GM18507 (cell line): ENCODE measurements around the gene LPP.

Experiments used
- DNase-seq: peaks from one replicate; pipeline ENCODE4 v3.0.0; 2011; ENCODE audit warnings: low read depth; ENCODE audit not compliant: insufficient read length; ENCODE audit errors: extremely low spot score
- FAIRE-seq: peaks from 2 replicates; lab custom pipeline; 2011; peaks lifted over from hg19 to GRCh38; lab: Jason Lieb, UNC

The LPP gene

GRCh38 chr3:188575501-188575900 lies 421.5 kb downstream of the LPP start:
- FAIRE-seq (no peak), DNase-seq (no peak)

GRCh38 chr3:188577539-188577938 lies 423.6 kb downstream of the LPP start:
- FAIRE-seq = no peak

GRCh38 chr3:188578576-188579363 lies 424.8 kb downstream of the LPP start:
- DNase-seq (no peak), FAIRE-seq (no peak)

More at GRCh38 chr3:188577539-188577938, 423.6 kb downstream of the LPP start:
- no peak for DNase-seq

DNA sequence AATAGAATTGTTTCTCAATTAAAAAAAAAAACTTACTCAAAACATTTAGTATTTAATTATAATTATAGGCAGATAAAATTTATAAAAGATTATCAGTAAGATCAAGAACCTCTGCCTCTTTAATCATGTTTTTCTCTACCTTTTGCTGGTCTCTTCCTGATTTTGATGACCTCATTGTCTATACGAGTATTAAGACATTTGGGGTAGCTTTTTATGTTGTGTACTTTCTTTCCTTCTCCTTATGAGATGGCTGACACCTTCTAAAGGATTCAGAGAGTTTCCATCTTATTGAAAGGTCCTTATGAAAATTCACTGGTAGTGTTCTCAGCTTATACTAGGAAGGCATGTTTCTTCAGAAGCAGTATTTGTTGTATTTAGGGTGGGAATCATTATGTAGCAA lies 426.3 kb downstream of the LPP start:
- FAIRE-seq = no peak

GRCh38 chr3:188580659-188581058 lies 426.7 kb downstream of the LPP start:
- DNase-seq (no peak), FAIRE-seq (no peak)

More for the DNA sequence above, 426.3 kb downstream of the LPP start:
- DNase-seq = no peak

- DNase-seq (no peak), FAIRE-seq (no peak)
These were observed 427.4 kb downstream of the LPP start for GRCh38 chr3:188581365-188581764.

GRCh38 chr3:188581792-188582191 lies 427.8 kb downstream of the LPP start:
- DNase-seq = no peak
- FAIRE-seq = no peak

DNA sequence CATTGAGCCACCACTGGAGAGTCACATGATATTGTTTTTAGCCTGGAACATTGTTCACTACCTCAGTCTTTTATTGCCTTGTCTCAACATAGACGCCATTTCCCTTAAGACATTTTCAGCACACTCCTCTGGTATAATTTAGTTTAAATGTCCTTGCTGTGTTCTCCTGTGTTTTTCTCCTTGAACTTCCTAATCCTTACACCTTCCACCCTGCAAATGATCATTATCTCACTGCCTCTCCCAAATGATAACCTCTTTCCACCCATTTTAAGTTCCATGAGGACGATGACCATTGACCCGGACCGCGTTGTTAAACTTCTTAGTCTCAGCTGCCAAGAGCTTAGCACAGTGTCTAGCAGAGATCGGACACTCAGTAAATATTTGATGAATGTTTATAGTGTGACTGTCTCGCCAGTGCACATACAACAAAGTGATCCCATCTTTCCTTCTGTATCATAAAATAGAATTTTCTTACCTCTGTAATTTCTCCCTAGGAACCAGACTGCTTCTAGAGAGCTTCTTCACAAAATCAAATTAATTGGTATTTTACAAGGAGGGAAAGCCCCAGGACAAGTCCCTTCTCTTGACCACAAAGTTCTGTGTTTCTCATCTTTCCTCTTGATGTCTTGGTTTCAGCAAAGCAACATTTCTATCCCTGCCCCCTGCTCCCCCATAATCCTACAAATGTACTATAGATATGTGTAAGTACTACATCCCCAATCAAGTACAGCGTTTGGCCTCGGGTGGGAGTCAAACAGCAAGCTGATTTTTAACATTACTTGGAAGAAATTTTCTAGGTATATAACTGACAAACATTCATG lies 429.6 kb downstream of the LPP start:
- DNase-seq (no peak), FAIRE-seq (no peak)

GRCh38 chr3:188584162-188584529 lies 430.2 kb downstream of the LPP start:
- DNase-seq = no peak
- FAIRE-seq = no peak

DNA sequence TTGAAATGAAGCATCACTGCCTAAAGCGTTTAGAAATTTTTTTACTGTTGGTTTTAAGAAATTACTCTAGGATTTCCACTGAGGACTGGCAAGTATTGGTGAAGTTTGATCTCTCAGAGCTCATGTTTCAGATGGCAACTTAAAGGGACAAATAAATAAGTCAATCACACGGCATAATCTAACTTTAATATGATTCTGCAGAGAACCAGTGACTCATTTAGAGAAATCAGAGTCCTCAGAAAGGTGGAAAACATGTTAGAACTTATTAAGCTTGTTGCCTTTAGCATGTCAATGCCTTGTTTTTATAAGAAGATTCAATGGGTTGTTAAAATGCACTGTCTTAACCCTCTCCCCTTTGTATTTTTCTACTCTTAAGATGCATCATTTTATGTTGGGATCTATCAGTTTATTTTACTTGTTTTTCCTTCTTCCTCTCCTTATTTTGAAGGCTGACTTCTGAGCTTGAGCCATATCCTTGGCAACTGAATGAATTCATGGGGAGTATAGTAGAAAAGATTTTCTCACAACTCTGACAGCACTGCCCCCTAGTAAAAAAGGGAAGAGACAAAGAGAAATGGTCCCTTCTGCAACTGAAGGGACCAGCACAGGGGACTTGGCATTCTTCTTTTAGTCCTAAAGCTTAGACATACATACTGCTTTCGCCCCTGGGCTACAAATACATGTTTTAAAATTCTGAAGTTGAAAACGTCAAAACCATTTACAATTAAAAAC lies 431.2 kb downstream of the LPP start:
- FAIRE-seq (no peak), DNase-seq (no peak)

DNA sequence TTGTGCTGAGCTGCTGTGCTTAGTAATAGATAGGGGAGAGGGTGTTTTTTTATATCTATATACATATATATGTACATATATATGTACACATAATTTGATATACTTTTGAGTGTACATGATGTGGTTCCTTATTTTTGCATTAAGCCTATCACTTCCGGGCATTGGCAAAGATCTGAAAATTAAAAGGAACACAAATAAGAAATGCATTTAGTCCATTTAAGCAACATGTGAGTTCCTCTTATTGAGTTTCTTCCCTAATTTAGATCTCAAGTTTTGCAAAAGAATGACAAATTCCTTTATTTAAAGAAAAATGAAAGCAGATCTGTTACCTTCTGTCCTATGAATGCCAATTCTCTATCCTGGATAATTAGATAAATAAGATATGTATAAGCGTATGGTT lies 435.1 kb downstream of the LPP start:
- DNase-seq (no peak), FAIRE-seq (no peak)

- FAIRE-seq (no peak), DNase-seq (no peak)
These were observed 435.8 kb downstream of the LPP start for GRCh38 chr3:188589771-188590170.

- no peak for DNase-seq
- FAIRE-seq = no peak
These were observed 436.6 kb downstream of the LPP start for GRCh38 chr3:188590557-188590956.

GRCh38 chr3:188594139-188594538 lies 440.2 kb downstream of the LPP start:
- DNase-seq (no peak), FAIRE-seq (no peak)

DNA sequence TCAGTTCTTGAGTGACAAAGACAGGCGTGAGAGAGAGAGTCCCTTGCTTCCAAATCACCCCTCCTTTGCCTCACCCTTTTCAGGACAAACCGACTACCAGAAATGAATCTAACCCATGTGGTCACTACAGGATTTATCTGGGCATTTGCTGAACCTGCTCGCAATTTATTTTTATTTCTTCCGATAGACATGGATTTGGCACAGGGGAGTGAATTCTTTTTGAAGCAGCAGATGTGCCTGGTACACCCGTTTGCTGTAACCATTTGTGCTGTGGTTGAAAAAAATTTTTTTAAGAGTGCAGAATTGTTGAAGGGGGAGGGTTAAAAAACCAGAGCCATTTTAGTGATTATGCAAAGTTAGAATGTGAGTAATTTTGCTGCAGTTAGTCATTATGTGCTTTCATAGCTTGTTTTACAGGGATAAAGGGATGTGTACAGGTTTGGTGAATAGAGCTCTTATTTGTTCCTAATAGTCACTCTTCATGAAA lies 442.0 kb downstream of the LPP start:
- DNase-seq (no peak), FAIRE-seq (no peak)

DNA sequence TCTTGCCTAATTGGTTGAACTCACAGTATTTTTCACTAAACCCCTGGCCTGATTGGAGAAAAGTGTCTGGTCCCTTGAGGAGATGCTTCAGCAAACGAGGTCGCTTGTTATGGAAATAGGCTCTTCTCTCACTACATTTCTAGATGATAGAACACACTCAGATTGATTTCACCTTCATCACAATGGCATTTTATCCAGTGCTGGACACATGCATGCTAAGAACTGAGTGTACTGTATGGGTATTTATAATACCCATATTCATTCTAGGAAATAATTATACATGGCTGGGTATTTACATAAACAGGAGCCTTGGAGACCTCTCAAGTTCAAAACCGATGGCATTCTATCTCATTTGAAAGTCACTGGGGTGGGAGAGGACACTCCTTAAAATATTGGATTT lies 444.9 kb downstream of the LPP start:
- FAIRE-seq (no peak), DNase-seq (no peak)

GRCh38 chr3:188602111-188602510 lies 448.2 kb downstream of the LPP start:
- FAIRE-seq = no peak

DNA sequence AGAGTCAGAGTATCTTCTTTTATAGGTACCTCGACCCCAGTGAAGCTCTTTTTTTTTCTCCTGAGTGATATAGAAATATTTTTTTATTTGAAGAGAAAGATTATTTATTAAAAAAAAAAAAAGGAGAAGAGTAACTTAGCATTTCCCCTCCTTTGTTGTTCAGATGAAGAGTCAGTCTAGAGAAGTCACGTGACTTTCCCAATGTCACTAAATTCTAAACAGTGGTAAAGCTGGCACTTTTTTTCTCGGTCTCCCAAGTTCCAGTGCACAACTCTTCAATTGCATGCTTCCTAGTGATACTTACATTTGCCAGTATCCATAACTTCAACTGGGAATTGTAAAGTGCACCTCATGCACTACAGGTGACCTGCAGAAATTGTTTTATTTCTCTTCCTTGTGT lies 448.7 kb downstream of the LPP start:
- no peak for FAIRE-seq

More at GRCh38 chr3:188602111-188602510, 448.2 kb downstream of the LPP start:
- no peak for DNase-seq

DNA sequence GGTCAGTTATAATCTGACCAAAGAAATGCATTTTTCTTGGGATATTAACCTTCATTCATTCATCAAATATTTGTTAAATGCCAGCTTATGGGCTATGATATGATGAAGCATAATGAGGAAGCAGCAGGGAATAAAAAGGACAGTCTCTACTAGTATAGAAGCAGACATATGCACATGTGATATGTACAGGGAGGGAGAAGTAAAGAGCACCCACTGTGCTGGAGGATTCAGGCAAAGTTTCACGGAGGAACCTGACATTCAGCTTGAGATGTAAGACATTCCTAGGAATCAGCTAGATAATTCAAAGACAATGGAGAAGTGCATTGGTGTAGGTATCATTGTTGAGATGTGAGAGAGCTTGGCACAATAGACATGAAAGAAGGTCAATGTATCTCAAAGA lies 450.7 kb downstream of the LPP start:
- DNase-seq (no peak), FAIRE-seq (no peak)

More for the DNA sequence above, 448.7 kb downstream of the LPP start:
- no peak for DNase-seq

DNA sequence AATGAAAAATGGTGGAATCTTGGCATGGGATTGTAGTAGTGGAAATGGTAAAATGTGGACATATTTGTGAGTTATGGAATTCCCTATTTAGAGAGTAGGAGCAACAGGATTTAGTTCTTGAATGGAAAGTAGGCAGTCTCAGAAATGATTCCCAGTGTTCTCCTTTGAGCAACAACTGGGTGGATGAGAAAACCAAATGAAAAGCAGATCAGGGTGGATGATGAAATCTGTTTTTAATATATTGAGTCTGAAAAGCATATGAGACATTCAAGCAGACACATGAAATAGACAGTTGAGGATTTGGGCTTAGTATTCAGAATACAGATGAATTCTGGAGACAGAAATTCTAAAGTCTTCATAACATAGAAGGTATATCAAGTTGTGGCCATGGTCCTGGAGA lies 451.3 kb downstream of the LPP start:
- DNase-seq (no peak), FAIRE-seq (no peak)
